GM23248 (cell line): ENCODE data around the gene STK24.

Experiments used
- EZH2 ChIP-seq: fragments of 200-600 bp; sonication (generic); IDR thresholded peaks from 2 replicates; pipeline ENCODE4 v1.6.1; 2018; ENCODE audit warnings: antibody characterized with exemption, mild to moderate bottlenecking; ENCODE audit not compliant: insufficient read depth, poor library complexity, severe bottlenecking
- EZH2phosphoT487 ChIP-seq: fragments of 200-600 bp; sonication (generic); IDR thresholded peaks from 2 replicates; pipeline ENCODE4 v1.6.1; 2018; ENCODE audit warnings: antibody characterized with exemption, moderate library complexity, mild to moderate bottlenecking, low read depth; ENCODE audit not compliant: insufficient read depth

DNA sequence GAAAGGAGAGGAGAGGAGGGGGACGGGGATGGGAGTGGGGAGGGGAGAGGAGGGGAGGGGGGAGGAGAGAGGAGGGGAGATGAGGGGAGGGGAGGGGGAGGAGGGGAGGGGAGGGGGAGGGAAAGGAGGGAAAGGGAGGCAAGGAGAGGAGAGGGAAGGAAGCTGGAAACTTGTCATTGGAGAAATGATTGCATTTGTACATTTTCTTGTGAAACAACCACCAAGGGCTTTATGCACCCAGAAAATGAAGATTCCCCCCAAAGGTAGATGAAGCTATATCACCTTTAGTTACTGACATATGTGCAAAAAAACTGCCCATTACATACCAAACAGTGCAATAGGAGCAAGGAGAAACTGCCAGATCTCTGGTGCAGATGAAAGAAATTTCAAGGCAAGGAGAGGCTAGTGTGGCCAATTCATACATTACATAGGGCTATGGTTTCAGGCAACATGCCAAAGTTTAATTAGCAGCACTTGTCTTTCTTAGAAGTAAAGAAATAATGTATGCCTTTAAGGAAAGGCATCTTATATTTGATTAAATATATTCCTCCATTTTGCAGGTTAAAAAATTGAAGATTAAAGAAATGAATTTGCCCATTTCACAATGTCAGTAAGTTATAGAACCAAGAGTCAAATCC lies 49.5 kb upstream of the STK24 start:
- no peak for TF ChIP-seq EZH2
- no peak for TF ChIP-seq EZH2phosphoT487
